ENCODE measurements around the gene CCDC181. TPM values are rescaled to one million over a fixed set of nuclear protein-coding genes. Genes with fewer than 3 reads are reported as not detected.

CCDC181 gene
- total and polyA plus RNA-seq, 2 donors (not counting 3 experiments of a cell fraction or from before 2014, with no cell fraction given), result 0.18 to 0.22 TPM

DNA sequence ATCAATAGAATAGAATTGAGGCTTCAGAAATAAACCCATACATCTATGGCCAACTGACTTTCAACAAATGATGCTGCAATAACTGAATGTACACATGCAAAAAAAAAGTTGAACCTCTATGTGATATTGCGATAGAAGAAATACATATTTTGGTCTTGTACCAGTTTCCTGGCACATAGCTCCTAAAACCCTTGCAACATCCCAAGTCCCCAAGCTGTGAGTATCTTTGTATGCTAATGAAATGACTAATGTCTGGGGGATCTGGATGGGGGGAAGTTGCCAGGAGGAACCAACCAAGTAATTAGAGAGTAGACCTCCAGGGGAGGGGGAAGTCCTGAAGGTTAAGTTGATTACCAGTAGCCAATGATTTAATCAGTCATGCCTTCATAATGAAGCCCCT is 34.9 kb downstream of the CCDC181 start:
- Histone ChIP-seq H3K9me3 (replicated peaks; ENCODE audit: control insufficient read depth, insufficient read depth, low read length) (no peaks in the 10 kb centered on the region), H3K4me2 (ENCODE audit: insufficient read depth, low read length) (no peak overlapping the region), H3K36me3 (ENCODE audit: control insufficient read depth in 2 of 2, extremely low read depth in 1 of 2, insufficient read depth in 2 of 2, low read length in 2 of 2) (peaks cover 4 to 9% of the 10 kb centered on the region in 2 experiments), H4K20me1 (replicated peaks; ENCODE audit: control insufficient read depth, extremely low read depth, insufficient read depth, low read length) (no peaks in the 10 kb centered on the region), H3K27ac (ENCODE audit: insufficient read depth, low read depth, low read length) (no peak overlapping the region), H2AFZ (ENCODE audit: low read depth, low read length) (no peak overlapping the region), H3K4me1 (ENCODE audit: control insufficient read depth, extremely low read depth, insufficient read depth, low read length) (no peaks in the 10 kb centered on the region), H3K9me1 (replicated peaks; ENCODE audit: control insufficient read depth, extremely low read depth, insufficient read depth, low read length) (no peaks in the 10 kb centered on the region), H3K4me3 (replicated peaks in 1 of 3; ENCODE audit: insufficient read depth in 1 of 3, low read depth in 1 of 3, low read length in 3 of 3) (no peak overlapping the region), H3K79me2 (ENCODE audit: control insufficient read depth, insufficient read depth, low read length) (no peaks in the 10 kb centered on the region), H3K9ac (replicated peaks; ENCODE audit: extremely low read depth, insufficient read depth, low read length) (no peak overlapping the region), H3K27me3 (ENCODE audit: control insufficient read depth in 2 of 2, insufficient read depth in 2 of 2, low read length in 2 of 2) (no peaks in the 10 kb centered on the region)
- DNase-seq (ENCODE audit: low read depth, low spot score), result no peak
- dilution Hi-C loops (cut with MboI; ENCODE audit: extremely low pct_ligation_motif_present, low sequenced_read_pairs) (no loop called here), intact Hi-C loops (cut with micrococcal nuclease) (no loop called here)
- no peak for FAIRE-seq
- POLR2A ChIA-PET, result no interaction called here
- TF ChIP-seq GATA2 (IDR thresholded peaks at IDR 0.05; ENCODE audit: insufficient read depth, insufficient read length, low read depth, low read length) (no peak), POLR2AphosphoS5 (IDR thresholded peaks at IDR 0.05; ENCODE audit: insufficient read depth, low read depth, low read length) (no peak), FOS (IDR thresholded peaks at IDR 0.05; ENCODE audit: borderline replicate concordance, insufficient read depth, low read length) (no peak), JUN (IDR thresholded peaks at IDR 0.05; ENCODE audit: borderline replicate concordance, insufficient read depth, insufficient read length, low read depth) (no peak), MYC (IDR thresholded peaks at IDR 0.05; ENCODE audit: low read depth, low read length) (no peak), POLR2A (IDR thresholded peaks at IDR 0.05; ENCODE audit: low read depth, low read length) (no peak), EZH2 (IDR thresholded peaks at IDR 0.05; ENCODE audit: borderline replicate concordance, low read depth, low read length, severe bottlenecking) (no peak)
- TF ChIP-seq, protein P1, sequence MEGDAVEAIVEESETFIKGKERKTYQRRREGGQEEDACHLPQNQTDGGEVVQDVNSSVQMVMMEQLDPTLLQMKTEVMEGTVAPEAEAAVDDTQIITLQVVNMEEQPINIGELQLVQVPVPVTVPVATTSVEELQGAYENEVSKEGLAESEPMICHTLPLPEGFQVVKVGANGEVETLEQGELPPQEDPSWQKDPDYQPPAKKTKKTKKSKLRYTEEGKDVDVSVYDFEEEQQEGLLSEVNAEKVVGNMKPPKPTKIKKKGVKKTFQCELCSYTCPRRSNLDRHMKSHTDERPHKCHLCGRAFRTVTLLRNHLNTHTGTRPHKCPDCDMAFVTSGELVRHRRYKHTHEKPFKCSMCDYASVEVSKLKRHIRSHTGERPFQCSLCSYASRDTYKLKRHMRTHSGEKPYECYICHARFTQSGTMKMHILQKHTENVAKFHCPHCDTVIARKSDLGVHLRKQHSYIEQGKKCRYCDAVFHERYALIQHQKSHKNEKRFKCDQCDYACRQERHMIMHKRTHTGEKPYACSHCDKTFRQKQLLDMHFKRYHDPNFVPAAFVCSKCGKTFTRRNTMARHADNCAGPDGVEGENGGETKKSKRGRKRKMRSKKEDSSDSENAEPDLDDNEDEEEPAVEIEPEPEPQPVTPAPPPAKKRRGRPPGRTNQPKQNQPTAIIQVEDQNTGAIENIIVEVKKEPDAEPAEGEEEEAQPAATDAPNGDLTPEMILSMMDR (IDR thresholded peaks at IDR 0.05; ENCODE audit: extremely low read depth in 1 of 2, insufficient read depth in 1 of 2, low read depth in 1 of 2, low read length in 2 of 2), result no peak
- TF ChIP-seq, protein P2, sequence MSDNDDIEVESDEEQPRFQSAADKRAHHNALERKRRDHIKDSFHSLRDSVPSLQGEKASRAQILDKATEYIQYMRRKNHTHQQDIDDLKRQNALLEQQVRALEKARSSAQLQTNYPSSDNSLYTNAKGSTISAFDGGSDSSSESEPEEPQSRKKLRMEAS (IDR thresholded peaks at IDR 0.05; ENCODE audit: insufficient read depth, insufficient read length), result no peak
- CTCF ChIA-PET, result interaction anchor here (1.4 kb wide), 1 partner anchor 24 kb away, joined by 3 read pairs; the partner anchor contains the start of gene BLZF1
- no TSS peak for BruUV-seq (replicated peaks)

All from endothelial cell of umbilical vein (primary cell).